NCI-H146 treated with DMSO at 0.1 percent for 48 hours (cell line): ENCODE data around the gene CMTM2.
"Not testable (repeated sequence)": the region's sequence is repeated elsewhere in the genome, so short reads cannot be mapped to it uniquely, and the experiment has no call there.

Source experiments
- DNase-seq: peaks from one replicate; lab custom pipeline; 2025; ENCODE audit not compliant: unreplicated experiment; lab: John Stamatoyannopoulos, UW

CMTM2 gene

DNA sequence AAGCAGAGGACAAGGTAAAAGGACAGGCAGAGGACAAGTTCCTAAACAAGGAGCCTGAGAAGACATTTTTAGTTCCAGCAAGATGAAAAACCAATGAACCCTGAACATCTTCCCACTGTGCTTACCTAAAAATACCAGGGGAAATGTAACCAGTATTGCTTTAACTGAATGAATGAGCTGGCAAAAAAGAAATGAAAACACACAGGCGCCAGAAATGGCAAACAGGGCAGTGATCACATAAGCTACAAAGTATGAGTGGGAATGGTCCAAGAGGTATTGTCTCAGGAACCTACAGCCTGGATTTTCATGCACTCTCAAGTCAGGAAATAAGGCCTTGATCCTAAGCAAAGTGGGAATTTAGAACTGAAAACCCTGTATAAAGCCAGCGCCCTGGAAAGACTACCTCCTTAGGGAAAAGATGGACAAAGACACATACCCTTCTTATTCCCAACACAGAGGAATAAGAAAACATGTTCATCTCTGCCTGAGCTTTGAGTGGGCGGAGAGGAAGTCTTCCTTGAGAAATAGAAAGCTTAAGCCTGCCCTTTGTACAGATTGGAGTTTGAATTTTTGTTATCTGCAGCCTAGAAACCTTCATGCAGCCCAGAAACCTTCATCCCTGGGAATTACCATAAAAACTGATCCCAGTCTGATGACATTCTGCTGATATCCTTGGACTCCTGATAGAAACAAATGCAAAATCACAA, 2.1 kb downstream of the CMTM2 start:
- DNase-seq: no peak

GRCh38 chr16:66585481-66586239, 6.4 kb downstream of the CMTM2 start:
- no peak for DNase-seq

- DNase-seq: no peak
Measured at GRCh38 chr16:66587881-66588600, 8.8 kb downstream of the CMTM2 start.

DNA sequence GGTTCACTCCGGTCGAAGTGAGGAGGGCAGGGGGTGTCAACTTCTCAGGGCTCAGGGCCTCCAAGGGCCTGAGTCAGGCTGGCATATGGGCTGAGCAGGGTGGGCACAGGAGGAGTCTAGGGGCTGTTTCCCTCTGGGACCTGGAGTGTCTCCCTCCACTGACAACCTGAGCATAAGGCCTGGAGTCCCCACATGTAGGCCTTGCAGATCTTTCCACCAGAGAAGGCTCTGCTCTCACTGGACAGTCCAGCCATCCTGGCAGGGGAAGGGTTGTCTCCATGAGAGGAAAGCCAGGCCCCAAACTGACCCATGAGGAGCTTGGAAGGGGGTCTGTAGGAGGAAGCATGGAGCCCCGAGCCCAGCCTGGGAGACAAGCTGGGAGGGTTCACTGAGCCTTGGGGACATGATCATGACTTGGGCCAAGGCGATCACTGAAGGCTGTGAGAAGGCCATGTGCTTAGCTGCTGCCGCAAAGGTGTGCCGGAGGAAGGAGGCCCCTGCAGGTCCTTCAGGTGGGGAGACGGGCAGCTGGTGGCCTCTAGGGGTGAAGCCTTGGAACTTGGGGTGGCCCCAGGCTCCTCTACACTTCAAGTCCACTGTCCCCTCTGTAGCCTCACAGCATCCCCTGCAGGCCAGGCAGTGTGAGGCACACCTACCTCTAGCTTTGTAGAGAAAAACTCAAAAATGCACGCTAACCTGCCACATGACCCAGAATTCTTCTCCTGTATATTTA, 9.9 kb downstream of the CMTM2 start:
- no peak for DNase-seq

DNA sequence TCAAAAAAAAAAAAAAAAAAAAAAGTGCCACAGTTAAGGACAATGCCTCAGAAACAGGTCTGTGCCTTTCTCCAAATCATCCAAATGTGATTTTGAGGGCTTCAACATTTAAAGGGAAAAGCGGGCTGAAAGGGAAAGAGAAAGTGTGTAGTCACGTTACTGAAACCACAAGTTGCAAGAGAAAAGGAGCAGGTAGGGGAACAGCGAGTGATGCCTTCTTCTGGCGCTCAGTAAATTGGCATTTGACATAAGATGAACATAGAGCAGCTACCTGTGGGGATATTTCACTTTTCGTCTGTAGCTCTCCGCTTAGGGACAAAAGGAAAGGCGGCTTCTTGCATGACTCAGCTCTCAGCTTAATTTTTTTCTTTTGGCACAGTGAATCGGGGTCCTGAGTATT, 11.1 kb downstream of the CMTM2 start:
- DNase-seq: no peak

GRCh38 chr16:66591018-66591417, 11.8 kb downstream of the CMTM2 start:
- DNase-seq: no peak

GRCh38 chr16:66592241-66592640, 13.0 kb downstream of the CMTM2 start:
- no peak for DNase-seq

DNA sequence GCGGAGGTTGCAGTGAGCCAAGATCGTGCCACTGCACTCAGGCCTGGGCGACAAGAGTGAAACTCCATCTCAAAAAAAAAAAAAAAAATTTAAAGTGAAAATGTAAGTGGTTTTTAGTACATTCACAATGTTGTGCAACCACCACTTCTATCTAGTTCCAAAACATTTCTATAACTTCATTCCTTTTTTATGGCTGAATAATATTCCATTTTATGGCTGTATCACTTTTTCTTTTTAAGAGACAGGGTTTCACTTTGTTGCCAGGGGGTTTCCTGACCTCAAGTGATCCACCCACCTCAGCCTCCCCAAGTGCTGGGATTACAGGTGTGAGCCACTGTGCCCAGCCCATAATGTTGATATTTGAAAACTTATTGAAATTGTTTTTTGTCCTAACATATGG, 13.6 kb downstream of the CMTM2 start:
- DNase-seq: no peak

DNA sequence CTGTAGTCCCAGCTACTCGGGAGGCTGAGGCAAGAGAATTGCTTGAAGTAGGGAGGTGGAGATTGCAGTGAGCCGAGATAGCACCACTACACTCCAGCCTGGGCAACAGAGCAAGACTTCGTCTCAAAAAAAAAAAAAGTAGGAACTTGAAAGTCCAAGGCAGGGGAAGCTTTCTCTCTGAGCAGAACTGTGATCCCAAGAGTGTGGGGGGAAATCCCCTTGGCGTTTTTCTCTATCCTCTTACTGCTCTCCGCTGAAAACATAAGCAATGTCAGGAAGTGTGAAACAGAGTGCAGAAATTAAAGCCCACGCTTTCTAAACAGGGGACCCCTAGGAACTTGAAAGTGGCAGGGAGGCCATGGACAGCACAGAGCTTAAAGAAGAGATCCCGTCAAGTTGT, 15.5 kb downstream of the CMTM2 start:
- no peak for DNase-seq

- DNase-seq: not testable (repeated sequence)
Measured at GRCh38 chr16:66596559-66596958, 17.3 kb downstream of the CMTM2 start.

- no peak for DNase-seq
Measured at GRCh38 chr16:66596986-66597848, 18.0 kb downstream of the CMTM2 start.

DNA sequence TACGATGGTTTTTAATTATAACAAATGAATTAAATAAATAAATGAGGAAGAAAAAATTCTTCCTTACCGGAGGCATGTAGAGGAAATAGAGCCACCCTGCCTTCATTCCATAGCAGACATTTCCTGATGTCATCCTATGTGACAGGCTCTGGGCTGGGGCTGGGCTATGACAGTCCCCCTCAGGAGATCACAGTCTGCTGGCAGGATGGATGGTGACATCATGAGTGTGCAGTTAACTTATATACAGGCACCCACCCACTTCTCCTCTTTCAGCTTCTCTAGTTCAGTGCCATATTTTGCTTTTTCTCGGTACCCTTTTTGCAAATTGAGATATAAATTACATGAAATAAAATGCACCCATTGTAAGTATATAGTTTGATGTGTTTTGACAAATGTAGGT, 18.8 kb downstream of the CMTM2 start:
- no peak for DNase-seq

GRCh38 chr16:66599726-66600125, 20.5 kb downstream of the CMTM2 start:
- DNase-seq: no peak

DNA sequence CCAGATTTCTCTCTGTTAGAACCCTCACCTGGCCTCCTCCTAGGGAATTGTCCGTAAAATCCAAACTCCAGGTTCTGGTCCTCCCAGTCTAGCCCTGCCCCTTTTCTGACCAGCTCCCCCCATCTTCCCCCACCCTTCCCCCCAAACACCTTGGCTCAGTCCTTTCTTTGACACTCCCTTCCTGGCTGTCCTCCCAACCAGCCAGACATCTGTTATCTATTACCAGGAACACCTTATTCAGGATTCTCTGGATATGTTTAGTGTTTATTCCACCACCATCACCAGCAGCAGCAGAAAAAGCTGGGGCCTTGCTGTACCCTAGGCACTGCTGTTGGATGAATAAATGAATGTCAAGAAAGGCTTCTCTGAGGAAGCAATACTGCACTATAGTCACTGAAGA, 21.2 kb downstream of the CMTM2 start:
- DNase-seq: no peak

- DNase-seq: no peak
Measured at GRCh38 chr16:66601471-66601870, 22.2 kb downstream of the CMTM2 start.

DNA sequence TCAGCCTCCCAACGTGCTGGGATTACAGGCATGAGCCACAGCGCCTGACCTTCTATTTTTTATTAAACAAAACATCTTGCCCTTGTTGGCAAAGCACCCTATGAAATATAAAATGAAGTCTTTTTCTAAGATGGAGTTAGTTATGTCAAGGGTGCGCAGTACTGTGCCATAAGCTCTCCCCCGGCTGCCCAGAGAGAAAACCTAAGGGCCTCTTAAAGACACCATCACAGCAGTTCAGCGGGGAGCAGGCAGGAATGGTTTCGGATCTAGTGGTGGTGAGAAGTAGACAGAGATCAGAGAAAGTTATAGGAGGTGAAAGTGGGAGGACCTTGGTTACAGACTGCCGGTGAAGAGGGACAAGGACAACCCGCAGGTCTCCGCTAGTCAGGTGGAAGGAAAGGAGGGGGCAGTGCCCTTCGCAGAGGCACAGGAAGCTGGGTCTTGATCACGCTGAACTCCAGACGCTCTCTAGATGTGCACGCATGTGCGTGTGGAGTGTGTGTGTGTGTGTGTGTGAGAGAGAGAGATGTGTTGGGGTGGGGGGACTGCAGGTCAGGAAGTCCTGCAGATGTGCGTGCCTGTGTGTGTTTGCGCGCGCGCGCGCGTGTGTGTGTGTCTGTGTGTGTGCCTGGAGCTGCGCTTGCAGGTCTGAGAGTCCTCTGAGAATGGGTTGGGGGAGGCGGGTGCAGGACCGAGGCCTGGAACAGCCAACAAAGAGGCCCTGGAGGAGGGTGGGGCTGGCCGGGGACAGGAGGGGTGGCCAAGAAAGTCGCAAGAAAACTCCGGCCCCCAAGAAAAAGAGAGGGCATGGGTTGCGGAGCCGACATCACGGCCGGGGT, 24.5 kb downstream of the CMTM2 start:
- DNase-seq: peak; percentile 24

GRCh38 chr16:66604376-66605176, 25.3 kb downstream of the CMTM2 start, which contains the start of gene CMTM3:
Gene CMTM3, plus strand, starts transcription at chr16:66604704. Its CDS starts 102 bp downstream, at chr16:66604806.
- peak; percentile 23 for DNase-seq

DNA sequence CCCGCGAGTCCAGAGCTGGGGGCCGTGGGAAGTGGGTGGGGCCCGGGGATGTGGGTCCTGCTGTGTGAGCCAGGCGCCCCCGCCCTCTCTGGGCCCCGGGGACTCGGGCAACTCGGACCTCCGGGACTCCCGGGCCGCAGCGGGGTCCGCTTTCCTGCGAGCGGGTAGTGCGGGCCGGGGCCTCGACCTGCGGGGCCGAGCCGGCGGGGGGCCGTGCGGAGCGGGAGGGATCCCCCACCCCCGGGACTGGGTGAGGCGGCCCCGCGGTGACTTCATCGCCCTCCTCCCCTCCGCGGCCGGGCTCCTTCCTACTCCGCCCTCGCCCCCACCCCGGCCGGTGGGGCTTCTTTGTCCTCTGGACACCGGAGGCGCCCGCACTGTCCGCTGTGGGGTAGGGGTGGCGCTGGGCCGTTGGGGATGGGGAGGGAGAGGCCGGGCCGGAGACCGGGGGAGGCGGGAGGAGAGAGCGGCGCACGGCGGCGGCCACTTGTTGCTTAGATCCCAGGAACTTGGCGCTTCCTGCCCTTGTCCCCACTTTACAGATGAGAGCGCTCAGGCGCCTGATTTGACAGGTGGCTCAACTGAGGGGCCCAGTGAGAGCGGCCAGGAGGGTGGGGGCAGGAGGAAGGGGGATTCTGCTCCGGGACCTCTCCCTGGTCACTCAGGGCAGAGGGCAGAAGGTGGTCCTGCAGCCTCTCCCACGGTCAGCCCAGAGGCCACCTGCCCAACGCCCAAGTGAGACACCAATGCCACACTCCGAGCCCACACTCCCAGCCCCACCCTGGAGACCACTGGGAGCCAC, 26.1 kb downstream of the CMTM2 start:
- no peak for DNase-seq
